SK-N-SH treated with all-trans-retinoic acid at 6 μM for 48 hours (cell line): ENCODE data around the gene KCNK1.

Experiments used
- ATAC-seq: fragments of 200-7000 bp; cut with Tn5 transposase; 3 replicates; pipeline ENCODE4 v1.9.1; 2020; ENCODE audit warnings: mild to moderate bottlenecking, moderate library complexity
- CSDC2 ChIP-seq: fragments of 250-450 bp; sonication (Bioruptor Pico); IDR thresholded peaks from 2 replicates; pipeline ENCODE4 v1.5.0; 2020; ENCODE audit warnings: mild to moderate bottlenecking, moderate library complexity
- GLIS3 ChIP-seq: fragments of 250-450 bp; sonication (Bioruptor Pico); IDR thresholded peaks from 2 replicates; pipeline ENCODE4 v1.5.0; 2020; ENCODE audit warnings: mild to moderate bottlenecking, moderate library complexity
- ISL1 ChIP-seq: fragments of 250-450 bp; sonication (Bioruptor Pico); IDR thresholded peaks from 2 replicates; pipeline ENCODE4 v2.1.2; 2022; ENCODE audit warnings: mild to moderate bottlenecking, moderate library complexity
- OSR1 ChIP-seq: fragments of 250-450 bp; sonication (Bioruptor Pico); IDR thresholded peaks from 2 replicates; pipeline ENCODE4 v1.8.0; 2022; ENCODE audit warnings: moderate library complexity, mild to moderate bottlenecking, inconsistent platforms
- PATZ1 ChIP-seq: fragments of 250-450 bp; sonication (Bioruptor Pico); IDR thresholded peaks from 2 replicates; pipeline ENCODE4 v1.8.0; 2020; ENCODE audit warnings: mild to moderate bottlenecking, moderate library complexity, borderline replicate concordance
- POU6F1 ChIP-seq: fragments of 250-450 bp; sonication (Bioruptor Pico); IDR thresholded peaks from 2 replicates; pipeline ENCODE4 v1.8.0; 2021; ENCODE audit warnings: low read depth, mild to moderate bottlenecking, moderate library complexity, borderline replicate concordance
- PPARA ChIP-seq: fragments of 250-450 bp; sonication (Bioruptor Pico); IDR thresholded peaks from 2 replicates; pipeline ENCODE4 v1.5.0; 2020; ENCODE audit warnings: mild to moderate bottlenecking, borderline replicate concordance
- RARB ChIP-seq: fragments of 250-450 bp; sonication (Bioruptor Pico); IDR thresholded peaks from 2 replicates; pipeline ENCODE4 v1.8.0; 2021; ENCODE audit warnings: mild to moderate bottlenecking, moderate library complexity
- SNAI2 ChIP-seq: fragments of 250-450 bp; sonication (Bioruptor Pico); IDR thresholded peaks from 2 replicates; pipeline ENCODE4 v1.5.0; 2020; ENCODE audit warnings: mild to moderate bottlenecking, moderate library complexity
- TCF4 ChIP-seq: fragments of 250-450 bp; sonication (Bioruptor Pico); IDR thresholded peaks from 2 replicates; pipeline ENCODE4 v1.8.0; 2021; ENCODE audit warnings: mild to moderate bottlenecking, moderate library complexity, borderline replicate concordance
- TOX ChIP-seq: fragments of 250-450 bp; sonication (Bioruptor Pico); IDR thresholded peaks from 2 replicates; pipeline ENCODE4 v1.8.0; 2021; ENCODE audit warnings: mild to moderate bottlenecking, moderate library complexity, borderline replicate concordance
- TSHZ2 ChIP-seq: fragments of 250-450 bp; sonication (Bioruptor Pico); IDR thresholded peaks from 2 replicates; pipeline ENCODE4 v1.5.0; 2020; ENCODE audit warnings: mild to moderate bottlenecking, moderate library complexity
- ZC3H10 ChIP-seq: fragments of 250-450 bp; sonication (Bioruptor Pico); IDR thresholded peaks from 2 replicates; pipeline ENCODE4 v1.5.1; 2021; ENCODE audit warnings: mild to moderate bottlenecking, moderate library complexity
- ZFP30 ChIP-seq: fragments of 450-650 bp; formaldehyde crosslinking; IDR thresholded peaks from 2 replicates; pipeline ENCODE4 v1.5.0; 2022; ENCODE audit warnings: mild to moderate bottlenecking, moderate library complexity
- ZNF8 ChIP-seq: fragments of 450-650 bp; formaldehyde crosslinking; IDR thresholded peaks from 2 replicates; pipeline ENCODE4 v1.5.0; 2020; ENCODE audit warnings: mild to moderate bottlenecking, moderate library complexity

KCNK1 gene

GRCh38 chr1:233704170-233704897, 90.4 kb downstream of the KCNK1 start:
- no peak for ATAC-seq
- TF ChIP-seq TOX, result no peak
- TF ChIP-seq, all 23 proteins: peak for 0

- peak; percentile 45; the same call in 1 of the 2 replicates for TF ChIP-seq TCF4
- TF ChIP-seq TSHZ2 (CRISPR knock-in tag), result 0 out of 2 replicates have a peak, but pooled peaks have one; percentile 35
- TF ChIP-seq GLIS3 (CRISPR knock-in tag), result no peak
- no peak for ATAC-seq
Measured at GRCh38 chr1:233704898-233705723, 91.2 kb downstream of the KCNK1 start.

- ATAC-seq, result peak; percentile 83
- TF ChIP-seq ZNF8 (CRISPR knock-in tag) (no peak), RARB (0 out of 2 replicates have a peak, but pooled peaks have one; percentile 44), PPARA (CRISPR knock-in tag) (no peak), ZC3H10 (CRISPR knock-in tag) (no peak; the same call in 1 of the 2 replicates), SNAI2 (no peak), ISL1 (peak; percentile 87), ZFP30 (CRISPR knock-in tag) (no peak), TSHZ2 (CRISPR knock-in tag) (peak; percentile 28; the same call in 1 of the 2 replicates), POU6F1 (no peak)
Measured at GRCh38 chr1:233707153-233707879, 93.4 kb downstream of the KCNK1 start.

- TF ChIP-seq OSR1 (CRISPR knock-in tag) (0 out of 2 replicates have a peak, but pooled peaks have one; percentile 18), CSDC2 (CRISPR knock-in tag) (no peak), PATZ1 (CRISPR knock-in tag) (no peak)
- ATAC-seq, result peak; percentile 78
Measured at GRCh38 chr1:233707880-233708815, 94.2 kb downstream of the KCNK1 start.
